Measurements from ENCODE around the gene AURKAIP1. TPM values are rescaled to one million over a fixed set of nuclear protein-coding genes. Genes with fewer than 3 reads are reported as not detected.
A peak's percentile ranks its signal among the peaks of the same experiment; 100 is the strongest.

Gene AURKAIP1
- total RNA-seq: 93.5 and 128 TPM in 2 replicates

- peak within 1 kb of the TSS; percentile 93 for H3K4me3 ChIP-seq (ENCODE audit: low read depth, low read length)
- no peaks in the 10 kb centered on the region for H3K27me3 ChIP-seq (ENCODE audit: control insufficient read depth, insufficient read depth, low read length)
- DNase-seq (ENCODE audit: low read depth): peak; percentile 99
- peak; percentile 51 for TF ChIP-seq CTCF (IDR thresholded peaks at IDR 0.05; ENCODE audit: insufficient read depth, low read length, severe bottlenecking)
- H3K36me3 ChIP-seq (ENCODE audit: control insufficient read depth, insufficient read depth, low read length): peaks cover 5% of the 10 kb centered on the region
- no peak for FAIRE-seq
These were observed at the start of gene AURKAIP1 for GRCh38 chr1:1374929-1375662. Gene AURKAIP1 (minus strand): TSS chr1:1375207. CDS start chr1:1374756, 451 bp downstream.

GRCh38 chr1:1424707-1425106 is 49.7 kb upstream of the AURKAIP1 start:
- no peak overlapping the region for H3K4me3 ChIP-seq (ENCODE audit: low read depth, low read length)
- FAIRE-seq (no peak), DNase-seq (ENCODE audit: low read depth) (no peak)
- no peaks in the 10 kb centered on the region for H3K27me3 ChIP-seq (ENCODE audit: control insufficient read depth, insufficient read depth, low read length)
- TF ChIP-seq CTCF (IDR thresholded peaks at IDR 0.05; ENCODE audit: insufficient read depth, low read length, severe bottlenecking): no peak
- no peaks in the 10 kb centered on the region for H3K36me3 ChIP-seq (ENCODE audit: control insufficient read depth, insufficient read depth, low read length)

- FAIRE-seq (no peak), DNase-seq (ENCODE audit: low read depth) (no peak)
- no peak overlapping the region for H3K4me3 ChIP-seq (ENCODE audit: low read depth, low read length)
- TF ChIP-seq CTCF (IDR thresholded peaks at IDR 0.05; ENCODE audit: insufficient read depth, low read length, severe bottlenecking): no peak
- H3K27me3 ChIP-seq (ENCODE audit: control insufficient read depth, insufficient read depth, low read length): no peaks in the 10 kb centered on the region
- no peaks in the 10 kb centered on the region for H3K36me3 ChIP-seq (ENCODE audit: control insufficient read depth, insufficient read depth, low read length)
These were observed 48.2 kb upstream of the AURKAIP1 start for GRCh38 chr1:1423245-1423597.

- no peak for TF ChIP-seq CTCF (IDR thresholded peaks at IDR 0.05; ENCODE audit: insufficient read depth, low read length, severe bottlenecking)
- Histone ChIP-seq H3K36me3 (ENCODE audit: control insufficient read depth, insufficient read depth, low read length) (no peaks in the 10 kb centered on the region), H3K27me3 (ENCODE audit: control insufficient read depth, insufficient read depth, low read length) (no peaks in the 10 kb centered on the region), H3K4me3 (ENCODE audit: low read depth, low read length) (no peak overlapping the region)
- FAIRE-seq (no peak), DNase-seq (ENCODE audit: low read depth) (peak; percentile 71)
These were observed 47.6 kb upstream of the AURKAIP1 start for GRCh38 chr1:1422465-1423244.

- Histone ChIP-seq H3K4me3 (ENCODE audit: low read depth, low read length) (no peak overlapping the region), H3K36me3 (ENCODE audit: control insufficient read depth, insufficient read depth, low read length) (no peaks in the 10 kb centered on the region), H3K27me3 (ENCODE audit: control insufficient read depth, insufficient read depth, low read length) (no peaks in the 10 kb centered on the region)
- TF ChIP-seq CTCF (IDR thresholded peaks at IDR 0.05; ENCODE audit: insufficient read depth, low read length, severe bottlenecking): no peak
- DNase-seq (ENCODE audit: low read depth): no peak
- no peak for FAIRE-seq
These were observed 47.0 kb upstream of the AURKAIP1 start for GRCh38 chr1:1421907-1422464.
